ENCODE results near the gene RNASE4.
"Not testable (repeated sequence)": the region's sequence is repeated elsewhere in the genome, so short reads cannot be mapped to it uniquely, and the experiment has no call there.

RNASE4 gene

GRCh38 chr14:20698934-20699333 lies 14.6 kb downstream of the RNASE4 start:
- no peak for DNase-seq (ENCODE audit: low read depth)

- DNase-seq (ENCODE audit: low read depth) = no peak
Measured at GRCh38 chr14:20699931-20700330, 15.6 kb downstream of the RNASE4 start.

- not testable (repeated sequence) for DNase-seq (ENCODE audit: low read depth)
Measured at GRCh38 chr14:20700965-20701364, 16.6 kb downstream of the RNASE4 start.

- no peak for DNase-seq (ENCODE audit: low read depth)
Measured at GRCh38 chr14:20706657-20707355, 22.4 kb downstream of the RNASE4 start.

GRCh38 chr14:20707622-20708021 lies 23.3 kb downstream of the RNASE4 start:
- no peak for DNase-seq (ENCODE audit: low read depth)

GRCh38 chr14:20711261-20711660 lies 26.9 kb downstream of the RNASE4 start:
- DNase-seq (ENCODE audit: low read depth) = no peak

GRCh38 chr14:20711685-20712084 lies 27.3 kb downstream of the RNASE4 start:
- DNase-seq (ENCODE audit: low read depth) = no peak

GRCh38 chr14:20712904-20713303 lies 28.5 kb downstream of the RNASE4 start:
- DNase-seq (ENCODE audit: low read depth) = no peak

GRCh38 chr14:20714593-20715250 lies 30.4 kb downstream of the RNASE4 start:
- no peak for DNase-seq (ENCODE audit: low read depth)

GRCh38 chr14:20719777-20720176 lies 35.4 kb downstream of the RNASE4 start:
- no peak for DNase-seq (ENCODE audit: low read depth)

GRCh38 chr14:20720741-20721140 lies 36.4 kb downstream of the RNASE4 start:
- DNase-seq (ENCODE audit: low read depth) = no peak

GRCh38 chr14:20722016-20722415 lies 37.7 kb downstream of the RNASE4 start:
- no peak for DNase-seq (ENCODE audit: low read depth)

- DNase-seq (ENCODE audit: low read depth) = no peak
Measured at GRCh38 chr14:20723488-20723887, 39.1 kb downstream of the RNASE4 start.

- DNase-seq (ENCODE audit: low read depth) = not testable (repeated sequence)
Measured at GRCh38 chr14:20726121-20726520, 41.8 kb downstream of the RNASE4 start.

- DNase-seq (ENCODE audit: low read depth) = no peak
Measured at GRCh38 chr14:20726531-20726930, 42.2 kb downstream of the RNASE4 start.

- DNase-seq (ENCODE audit: low read depth) = no peak
Measured at GRCh38 chr14:20730891-20731290, 46.5 kb downstream of the RNASE4 start.

- DNase-seq (ENCODE audit: low read depth) = no peak
Measured at GRCh38 chr14:20732477-20732876, 48.1 kb downstream of the RNASE4 start.

- DNase-seq (ENCODE audit: low read depth) = no peak
Measured at GRCh38 chr14:20732979-20733635, 48.7 kb downstream of the RNASE4 start.

- no peak for DNase-seq (ENCODE audit: low read depth)
Measured at GRCh38 chr14:20733684-20734429, 49.5 kb downstream of the RNASE4 start.

- no peak for DNase-seq (ENCODE audit: low read depth)
Measured at GRCh38 chr14:20734430-20734806, 50.1 kb downstream of the RNASE4 start.

- not testable (repeated sequence) for DNase-seq (ENCODE audit: low read depth)
Measured at GRCh38 chr14:20738292-20738691, 53.9 kb downstream of the RNASE4 start.

- DNase-seq (ENCODE audit: low read depth) = no peak
Measured at GRCh38 chr14:20742132-20742531, 57.8 kb downstream of the RNASE4 start.

- DNase-seq (ENCODE audit: low read depth) = no peak
Measured at GRCh38 chr14:20743556-20743955, 59.2 kb downstream of the RNASE4 start.
